Measurements from ENCODE around the gene TEDC2.

- TF ChIP-seq CTCF (IDR thresholded peaks at IDR 0.05) (no peak), POLR2AphosphoS5 (IDR thresholded peaks at IDR 0.05; ENCODE audit: insufficient read depth in 1 of 2, low read depth in 1 of 2) (no peak)
These were observed 52.3 kb downstream of the TEDC2 start for GRCh38 chr16:2511996-2512734.

Measured in vagina (tissue), 2 donors.